Measurements from ENCODE around the gene WDR33. TPM values are rescaled to one million over a fixed set of nuclear protein-coding genes. Genes with fewer than 3 reads are reported as not detected.
"Not testable (repeated sequence)": the region's sequence is repeated elsewhere in the genome, so short reads cannot be mapped to it uniquely, and the experiment has no call there.

Gene WDR33
- total and polyA plus RNA-seq, 8 donors = 7.9 to 99.9 (median 20.3) TPM

GRCh38 chr2:127759931-127760330, 51.0 kb downstream of the WDR33 start:
- DNase-seq = no peak
- H3K27ac ChIP-seq = no peak overlapping the region
- H3K36me3 ChIP-seq = peaks cover 27 to 86% (median 63%) of the 10 kb centered on the region in 4 donors
- TF ChIP-seq CTCF (IDR thresholded peaks at IDR 0.05) = no peak
- TF ChIP-seq EP300 (IDR thresholded peaks at IDR 0.05) = no peak
- H3K27me3 ChIP-seq = no peaks in the 10 kb centered on the region
- no peaks in the 10 kb centered on the region for H3K4me1 ChIP-seq
- H3K4me3 ChIP-seq = no peak overlapping the region
- intact Hi-C loops (cut with DNase I; ENCODE audit: low total_unique reads) = no loop called here
- no peaks in the 10 kb centered on the region for H3K9me3 ChIP-seq
- 87 to 99% (median 95%) methylated on average over 2 of the region's 2 CpGs for WGBS, 5 donors

- WGBS, 5 donors = 85 to 93% (median 92%) methylated on average over 8 of the region's 8 CpGs
- no peak for DNase-seq
- Histone ChIP-seq H3K4me3 (no peak overlapping the region), H3K27ac (no peak overlapping the region), H3K4me1 (no peaks in the 10 kb centered on the region), H3K9me3 (no peaks in the 10 kb centered on the region), H3K36me3 (peaks cover 0 to 39% (median 10%) of the 10 kb centered on the region in 4 donors), H3K27me3 (no peaks in the 10 kb centered on the region)
- TF ChIP-seq POLR2A (IDR thresholded peaks at IDR 0.05) = no peak
- no peak for TF ChIP-seq EP300 (IDR thresholded peaks at IDR 0.05)
- no peak for TF ChIP-seq CTCF (IDR thresholded peaks at IDR 0.05)
- no peak for TF ChIP-seq POLR2AphosphoS5 (IDR thresholded peaks at IDR 0.05)
- intact Hi-C loops (cut with DNase I; ENCODE audit: low total_unique reads) = no loop called here
These were observed 56.8 kb downstream of the WDR33 start for GRCh38 chr2:127754186-127754585.

GRCh38 chr2:127753374-127753773, 57.6 kb downstream of the WDR33 start:
- no peak overlapping the region for H3K27ac ChIP-seq
- no peak overlapping the region for H3K4me3 ChIP-seq
- H3K9me3 ChIP-seq = no peaks in the 10 kb centered on the region
- intact Hi-C loops (cut with DNase I; ENCODE audit: low total_unique reads) = no loop called here
- H3K27me3 ChIP-seq = no peaks in the 10 kb centered on the region
- H3K4me1 ChIP-seq = no peaks in the 10 kb centered on the region
- peaks cover 0 to 43% (median 9%) of the 10 kb centered on the region in 4 donors for H3K36me3 ChIP-seq
- TF ChIP-seq CTCF (IDR thresholded peaks at IDR 0.05) = no peak
- no peak for DNase-seq

GRCh38 chr2:127749537-127749936, 61.4 kb downstream of the WDR33 start:
- H3K27me3 ChIP-seq; H3K4me3 ChIP-seq; DNase-seq; H3K9me3 ChIP-seq; H3K27ac ChIP-seq; H3K4me1 ChIP-seq; intact Hi-C loops (cut with DNase I; ENCODE audit: low total_unique reads): not testable (repeated sequence)
- peaks cover 0 to 32% (median 32%) of the 10 kb centered on the region in 4 donors for H3K36me3 ChIP-seq
- 73 to 85% (median 76%) methylated on average over 5 of the region's 5 CpGs for WGBS, 5 donors

GRCh38 chr2:127747621-127748020, 63.4 kb downstream of the WDR33 start:
- WGBS, 5 donors = 88 to 96% (median 95%) methylated on average over 5 of the region's 5 CpGs
- no peaks in the 10 kb centered on the region for H3K4me1 ChIP-seq
- DNase-seq = no peak
- TF ChIP-seq POLR2A (IDR thresholded peaks at IDR 0.05) (no peak), CTCF (IDR thresholded peaks at IDR 0.05) (no peak), EP300 (IDR thresholded peaks at IDR 0.05) (no peak), POLR2AphosphoS5 (IDR thresholded peaks at IDR 0.05) (no peak)
- peaks cover 0 to 43% (median 37%) of the 10 kb centered on the region in 4 donors for H3K36me3 ChIP-seq
- intact Hi-C loops (cut with DNase I; ENCODE audit: low total_unique reads) = no loop called here
- H3K4me3 ChIP-seq = no peak overlapping the region
- no peaks in the 10 kb centered on the region for H3K9me3 ChIP-seq
- no peak overlapping the region for H3K27ac ChIP-seq
- H3K27me3 ChIP-seq = no peaks in the 10 kb centered on the region
